Activated CD4-positive, CD25-positive, alpha-beta regulatory T cell treated with anti-CD3 and anti-CD28 coated beads, Interleukin-2, amount 50 U/mL, for 16 hours (primary cell): ENCODE data around the gene FOSL2.
A peak's percentile ranks its signal among the peaks of the same experiment; 100 is the strongest.
"Not testable (repeated sequence)": the region's sequence is repeated elsewhere in the genome, so short reads cannot be mapped to it uniquely, and the experiment has no call there.

Source experiments
- DNase-seq: peaks from one replicate; pipeline ENCODE4 v3.0.0-alpha.2; 2020; ENCODE audit warnings: low read depth, low spot score

The FOSL2 gene

GRCh38 chr2:28357055-28357454, 35.6 kb upstream of the FOSL2 start:
- DNase-seq: no peak

- DNase-seq: no peak
These were observed 34.5 kb upstream of the FOSL2 start for GRCh38 chr2:28357948-28358667.

GRCh38 chr2:28358668-28359201, 33.9 kb upstream of the FOSL2 start:
- no peak for DNase-seq

DNA sequence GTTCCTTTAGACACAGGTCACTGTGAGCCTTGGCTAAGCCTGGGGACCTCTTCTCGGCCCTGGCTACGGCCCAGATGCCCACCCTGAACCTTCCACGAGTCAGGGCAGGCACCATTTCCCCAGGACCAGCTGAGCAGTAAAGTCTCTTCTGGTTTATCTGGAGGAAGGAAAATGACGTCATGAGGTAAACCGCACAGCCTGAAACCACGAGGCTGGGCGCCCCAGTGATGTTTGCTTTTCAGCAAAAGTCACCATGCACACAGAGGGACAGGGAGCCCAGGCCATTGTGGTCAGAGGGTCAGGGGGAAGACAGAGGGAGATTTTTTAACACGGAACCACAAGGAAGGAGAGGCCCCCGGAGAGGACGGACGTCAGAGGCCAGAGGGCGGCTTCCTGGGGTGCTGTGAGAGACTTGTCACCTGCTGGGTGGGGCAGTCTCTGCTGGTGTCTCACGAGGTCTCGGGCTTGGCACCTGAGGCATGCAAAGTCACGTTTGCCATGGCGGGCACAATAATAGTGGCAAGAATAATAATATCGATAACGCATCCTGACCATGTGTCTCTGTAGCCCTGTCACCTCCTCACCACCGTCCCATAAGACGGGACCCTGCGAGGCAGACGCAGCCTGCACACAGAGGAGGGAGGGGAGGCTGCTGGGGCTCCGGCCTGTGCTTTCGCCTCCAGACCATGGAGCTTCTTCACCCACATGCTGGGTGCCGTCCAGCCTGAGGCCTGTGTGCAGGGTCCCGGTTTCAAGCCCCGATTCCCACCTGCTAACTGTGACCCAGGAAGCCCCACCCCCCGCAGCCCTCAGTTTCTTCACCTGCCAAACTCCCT, 33.2 kb upstream of the FOSL2 start:
- peak; percentile 68 for DNase-seq

- DNase-seq: no peak
These were observed 32.5 kb upstream of the FOSL2 start for GRCh38 chr2:28360058-28360717.

DNA sequence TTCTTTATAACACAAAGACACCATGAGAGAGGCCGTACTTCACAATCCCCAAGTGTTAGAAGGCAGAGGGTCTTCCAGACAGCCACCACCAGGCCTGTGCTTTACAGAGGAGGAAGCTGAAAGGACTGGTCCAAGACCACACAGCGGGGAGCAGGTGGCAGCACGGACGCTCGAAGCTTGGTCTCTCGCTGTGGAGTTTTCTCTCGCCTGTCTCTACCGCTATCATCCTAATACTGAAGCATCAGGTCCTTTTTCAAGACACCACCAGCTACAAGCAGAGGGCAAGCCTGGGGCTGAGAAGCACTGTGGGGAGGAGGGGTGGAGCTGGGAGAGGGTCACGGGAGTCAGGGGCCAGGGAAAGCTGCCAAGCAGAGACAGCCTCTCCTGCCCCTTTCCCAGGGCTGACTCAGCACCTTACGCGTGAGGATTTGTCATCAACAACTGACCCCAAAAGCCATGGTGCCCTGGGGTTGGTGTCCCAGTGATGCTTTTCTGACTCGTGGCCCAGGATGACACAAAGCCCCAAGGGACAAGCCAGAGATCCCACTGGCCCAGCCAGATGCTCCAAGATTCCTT, 31.9 kb upstream of the FOSL2 start:
- no peak for DNase-seq

- no peak for DNase-seq
These were observed 30.5 kb upstream of the FOSL2 start for GRCh38 chr2:28361991-28362710.

DNA sequence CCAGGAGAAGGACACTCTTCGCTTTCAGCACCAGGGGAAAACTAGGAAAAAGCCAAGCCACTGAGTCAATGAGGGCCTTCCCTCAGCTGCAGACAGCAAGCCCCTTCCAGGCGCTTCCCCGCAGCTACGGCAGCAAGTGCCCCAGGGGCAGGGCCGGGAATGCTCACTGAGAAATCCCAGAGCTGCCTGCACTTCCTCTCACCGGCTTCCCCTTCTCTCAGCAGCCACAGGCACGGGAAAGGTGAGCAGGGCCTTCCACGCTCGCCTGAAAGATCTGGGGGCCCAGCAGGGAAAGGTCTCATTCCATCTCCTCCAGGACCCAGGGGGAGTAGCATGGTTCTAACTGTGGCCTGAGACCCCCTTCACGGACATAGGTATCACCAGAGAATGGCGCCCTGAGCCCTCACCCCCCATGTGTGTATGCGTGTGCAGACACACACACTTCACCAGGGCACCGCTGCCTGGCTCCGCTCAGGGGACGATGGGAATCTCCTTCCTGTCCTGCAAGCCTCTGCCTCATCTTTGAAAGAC, 29.6 kb upstream of the FOSL2 start:
- no peak for DNase-seq

- no peak for DNase-seq
These were observed 28.9 kb upstream of the FOSL2 start for GRCh38 chr2:28363686-28364280.

- no peak for DNase-seq
These were observed 28.0 kb upstream of the FOSL2 start for GRCh38 chr2:28364610-28365009.

DNA sequence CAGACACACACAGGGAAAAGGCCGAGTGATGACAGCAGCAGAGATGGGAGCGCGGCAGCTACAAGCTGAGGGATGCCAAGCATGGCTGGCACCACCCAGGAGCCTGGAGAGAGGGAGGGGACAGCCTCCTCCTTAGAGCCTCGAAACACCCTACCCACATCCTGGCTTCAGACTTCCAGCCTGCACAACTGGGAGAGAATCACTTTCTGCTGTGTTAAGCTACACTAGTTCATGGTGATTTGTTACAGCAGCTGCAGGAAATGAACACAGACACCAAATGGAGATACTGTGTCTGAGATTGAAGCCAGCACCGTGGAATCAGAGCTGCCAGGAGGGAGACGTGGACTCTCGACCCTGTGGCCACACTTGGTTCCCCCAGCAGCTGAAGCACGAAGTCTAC, 27.5 kb upstream of the FOSL2 start:
- no peak for DNase-seq

DNA sequence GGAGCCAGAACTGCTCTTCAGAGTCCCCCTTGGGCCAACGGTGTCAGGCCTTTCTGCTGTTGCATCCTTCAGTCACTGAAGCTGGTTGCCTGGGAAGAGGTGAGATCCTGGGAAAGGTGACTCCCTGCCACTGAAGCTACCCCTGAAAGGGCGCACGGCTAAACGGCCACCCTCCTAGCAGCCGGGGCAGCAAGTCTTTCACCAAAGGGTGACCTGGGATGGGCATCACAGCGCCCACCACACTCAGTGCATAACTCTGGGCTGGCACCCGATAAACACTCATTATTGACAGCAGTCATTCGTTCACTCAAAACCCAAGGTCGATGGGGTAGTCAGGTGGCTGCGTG, 26.5 kb upstream of the FOSL2 start:
- DNase-seq: no peak

DNA sequence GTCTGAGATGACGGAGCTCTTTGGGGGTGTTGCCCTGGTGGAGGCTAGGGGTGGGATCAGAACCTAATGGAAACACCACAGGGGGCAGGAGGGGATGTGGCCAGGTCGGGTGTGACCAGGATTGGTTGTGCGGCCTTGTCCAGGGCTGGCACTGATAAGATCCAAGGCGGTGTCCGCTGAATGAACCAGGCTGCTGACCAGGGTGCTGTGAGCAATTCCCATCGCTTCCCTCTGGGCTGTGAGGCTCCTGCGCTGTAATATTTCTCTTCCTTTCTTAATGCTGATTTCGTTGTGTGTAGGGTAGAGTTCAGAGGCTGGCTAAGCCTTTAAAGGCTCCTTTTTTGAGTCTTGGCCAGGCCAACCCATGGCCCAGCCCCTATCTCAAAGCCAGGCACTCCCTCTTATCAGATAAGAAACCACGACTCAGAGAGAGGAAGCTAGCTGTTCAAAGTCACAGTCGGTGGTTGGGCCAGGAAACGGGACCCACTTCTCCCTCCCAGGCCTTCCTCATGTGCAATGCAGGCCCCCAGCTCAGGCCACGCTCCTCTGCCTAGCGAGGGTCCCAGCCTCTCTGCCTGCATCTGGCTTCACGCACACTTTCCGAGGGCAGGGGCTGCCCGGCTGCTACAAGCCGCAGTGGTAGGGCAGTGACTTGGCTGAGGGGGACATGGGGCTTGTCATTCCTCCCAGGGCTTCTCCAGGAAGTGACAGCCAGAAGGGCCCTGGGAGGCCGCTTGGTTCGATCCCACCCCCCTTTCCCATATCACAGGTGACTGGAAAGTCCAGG, 26.0 kb upstream of the FOSL2 start:
- DNase-seq: no peak

DNA sequence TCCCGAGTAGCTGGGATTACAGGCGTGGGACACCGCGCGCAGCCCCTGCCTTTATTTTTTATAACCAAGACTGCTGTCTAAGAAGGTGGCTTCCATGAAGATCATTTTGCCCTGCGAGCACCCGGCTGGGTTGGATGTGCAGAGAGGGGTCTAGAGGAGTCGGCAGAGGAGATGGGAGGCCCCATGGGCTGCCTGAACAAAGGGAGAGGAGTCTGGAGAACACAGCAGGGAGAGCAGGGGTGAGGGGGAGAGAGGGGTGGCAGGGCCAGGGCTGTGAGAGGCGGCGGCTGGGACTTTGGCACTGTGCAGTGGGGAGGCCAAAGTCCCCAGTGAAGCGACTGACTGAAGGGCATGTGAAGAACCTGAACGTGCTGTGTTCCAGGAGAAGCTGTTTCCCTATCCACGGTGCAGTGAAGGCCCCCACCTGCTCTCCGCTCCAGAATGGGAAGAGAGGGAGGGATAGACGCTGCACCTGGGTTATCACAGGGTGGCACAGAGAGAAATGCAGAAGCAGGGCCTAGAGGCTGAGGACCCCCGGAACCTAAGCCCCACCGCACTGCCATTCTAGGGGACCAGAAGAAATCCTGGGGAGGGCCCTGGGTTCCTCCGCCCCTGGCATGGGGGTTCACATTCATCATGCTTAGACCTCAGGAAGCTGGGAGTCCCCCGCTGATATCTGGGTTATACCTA, 24.8 kb upstream of the FOSL2 start:
- DNase-seq: no peak

DNA sequence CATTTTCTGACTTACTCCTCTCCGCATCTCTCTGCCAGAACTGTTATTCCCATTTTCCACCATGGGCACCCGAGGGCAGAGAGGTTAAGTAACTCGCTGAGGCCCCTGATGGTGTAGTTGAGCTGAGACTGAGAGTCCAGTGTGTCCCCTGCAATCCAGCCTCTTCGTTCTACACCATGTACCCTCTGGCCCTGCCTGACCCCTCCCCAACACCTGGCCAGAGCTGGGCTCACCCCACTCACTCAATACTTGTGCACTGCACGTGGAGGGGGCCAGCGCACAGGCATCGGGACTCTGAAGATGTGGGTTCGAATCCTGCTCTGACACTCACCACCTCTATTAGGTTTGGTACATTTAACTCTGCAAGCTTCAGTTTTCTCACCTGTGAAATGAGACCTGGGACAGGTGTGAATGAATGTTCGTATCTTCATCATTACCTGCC, 24.3 kb upstream of the FOSL2 start:
- no peak for DNase-seq

- no peak for DNase-seq
These were observed 23.3 kb upstream of the FOSL2 start for GRCh38 chr2:28369358-28369757.

DNA sequence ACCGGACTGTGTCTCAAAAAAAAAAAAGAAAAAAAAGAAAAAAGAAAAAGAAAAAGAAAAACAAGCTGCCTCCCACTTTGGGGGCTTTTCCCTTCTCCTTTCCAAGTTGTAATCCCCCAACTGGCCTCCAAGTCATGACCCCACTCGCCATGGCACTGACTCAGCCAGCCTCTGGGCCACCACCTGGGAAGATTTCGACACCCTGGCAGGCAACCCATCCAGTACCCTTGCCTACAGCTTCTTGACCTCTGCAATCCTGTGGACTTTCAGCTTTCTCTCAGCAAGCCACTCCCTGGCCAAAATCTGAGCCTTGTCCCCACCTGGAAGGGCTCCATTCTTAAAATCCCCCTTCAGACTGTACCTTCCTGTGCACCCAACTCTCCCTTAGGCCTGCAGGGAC, 22.3 kb upstream of the FOSL2 start:
- DNase-seq: no peak

DNA sequence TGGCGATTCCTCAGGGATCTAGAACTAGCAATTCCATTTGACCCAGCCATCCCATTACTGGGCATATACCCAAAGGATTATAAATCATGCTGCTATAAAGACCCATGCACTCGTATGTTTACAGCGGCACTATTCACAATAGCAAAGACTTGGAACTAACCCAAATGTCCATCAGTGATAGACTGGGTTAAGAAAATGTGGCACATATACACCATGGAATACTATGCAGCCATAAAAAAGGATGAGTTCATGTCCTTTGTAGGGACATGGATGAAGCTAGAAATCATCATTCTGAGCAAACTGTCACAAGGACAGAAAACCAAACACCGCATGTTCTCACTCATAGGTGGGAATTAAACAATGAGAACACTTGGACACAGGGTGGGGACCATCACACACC, 20.9 kb upstream of the FOSL2 start:
- not testable (repeated sequence) for DNase-seq

DNA sequence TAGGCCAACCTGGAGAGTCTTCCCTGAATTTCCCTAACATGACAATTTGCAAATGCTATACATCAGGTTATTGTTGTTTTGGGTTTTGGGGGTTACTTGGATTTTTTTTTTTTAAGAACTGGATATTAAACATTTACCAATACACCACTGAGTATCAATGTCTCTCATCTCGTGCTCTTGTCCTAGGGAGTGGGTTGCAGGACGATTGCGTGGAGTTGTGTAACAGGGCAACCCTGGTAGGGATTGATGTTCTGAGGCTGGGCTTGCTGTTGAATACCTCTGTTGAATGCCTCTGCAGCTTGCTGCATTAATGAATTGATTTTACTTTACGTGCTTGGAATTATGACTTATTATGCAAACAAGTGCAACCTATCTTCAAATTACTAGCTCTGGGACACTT, 18.8 kb upstream of the FOSL2 start:
- DNase-seq: no peak
